ENCODE measurements around the gene MSS51.

DNA sequence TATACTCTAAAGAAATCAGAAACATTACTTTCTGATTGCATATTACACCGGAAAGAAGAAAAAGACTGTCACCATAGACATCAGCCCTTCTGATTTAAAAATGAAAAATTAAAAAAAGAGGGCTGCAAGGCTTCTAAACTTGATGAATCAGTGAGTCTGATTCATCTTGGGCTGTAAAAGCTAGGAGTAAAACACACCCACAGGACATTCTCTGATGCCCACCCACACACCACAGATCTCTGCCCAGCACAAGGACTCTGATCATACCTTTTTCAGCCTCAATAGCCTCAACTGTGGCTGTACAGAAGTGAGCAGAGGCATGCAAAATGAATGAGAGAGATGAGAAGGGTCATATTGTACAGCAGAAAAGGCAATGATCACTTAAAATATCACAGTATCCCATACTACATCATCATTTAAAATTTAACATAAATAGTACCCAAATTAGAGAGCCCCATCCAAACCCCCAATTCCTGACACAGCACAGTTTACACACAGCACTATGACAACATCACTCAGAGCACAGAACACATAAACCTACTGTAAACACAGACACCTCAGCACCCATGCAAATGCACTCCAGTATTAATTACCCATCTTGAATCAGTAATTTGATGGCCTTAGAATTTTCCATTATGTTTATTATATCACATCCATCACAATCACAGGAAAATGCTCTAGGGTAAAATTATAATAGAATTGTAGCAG lies 6.4 kb upstream of the MSS51 start:
- TF ChIP-seq, protein P1, sequence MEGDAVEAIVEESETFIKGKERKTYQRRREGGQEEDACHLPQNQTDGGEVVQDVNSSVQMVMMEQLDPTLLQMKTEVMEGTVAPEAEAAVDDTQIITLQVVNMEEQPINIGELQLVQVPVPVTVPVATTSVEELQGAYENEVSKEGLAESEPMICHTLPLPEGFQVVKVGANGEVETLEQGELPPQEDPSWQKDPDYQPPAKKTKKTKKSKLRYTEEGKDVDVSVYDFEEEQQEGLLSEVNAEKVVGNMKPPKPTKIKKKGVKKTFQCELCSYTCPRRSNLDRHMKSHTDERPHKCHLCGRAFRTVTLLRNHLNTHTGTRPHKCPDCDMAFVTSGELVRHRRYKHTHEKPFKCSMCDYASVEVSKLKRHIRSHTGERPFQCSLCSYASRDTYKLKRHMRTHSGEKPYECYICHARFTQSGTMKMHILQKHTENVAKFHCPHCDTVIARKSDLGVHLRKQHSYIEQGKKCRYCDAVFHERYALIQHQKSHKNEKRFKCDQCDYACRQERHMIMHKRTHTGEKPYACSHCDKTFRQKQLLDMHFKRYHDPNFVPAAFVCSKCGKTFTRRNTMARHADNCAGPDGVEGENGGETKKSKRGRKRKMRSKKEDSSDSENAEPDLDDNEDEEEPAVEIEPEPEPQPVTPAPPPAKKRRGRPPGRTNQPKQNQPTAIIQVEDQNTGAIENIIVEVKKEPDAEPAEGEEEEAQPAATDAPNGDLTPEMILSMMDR (conservative IDR thresholded peaks at IDR 0.05): no peak
- TF ChIP-seq ZFX (IDR thresholded peaks at IDR 0.05): no peak
